DND-41 (cell line): ENCODE data around the gene CD207.
"Not testable (repeated sequence)": the region's sequence is repeated elsewhere in the genome, so short reads cannot be mapped to it uniquely, and the experiment has no call there.

ENCODE experiments used
- ATAC-seq: fragments of 200-7000 bp; cut with Tn5 transposase; 3 replicates; pipeline ENCODE4 v1.9.1; 2021; ENCODE audit warnings: low read depth; ENCODE audit not compliant: insufficient read depth
- DNase-seq: peaks from one replicate; pipeline ENCODE4 v3.0.0-alpha.2; 2020
- H2AFZ ChIP-seq: 2 replicates; pipeline ENCODE4 v1.6.0; 2012; ENCODE audit warnings: low read depth, low read length
- H3K27ac ChIP-seq: 2 replicates; pipeline ENCODE4 v1.5.1; 2012; ENCODE audit warnings: low read length, inconsistent platforms
- H3K27me3 ChIP-seq: fragments of 200-600 bp; sonication (generic); 2 replicates; pipeline ENCODE4 v1.6.0; 2012; ENCODE audit warnings: low read length, mild to moderate bottlenecking, inconsistent platforms; ENCODE audit not compliant: insufficient read depth, poor library complexity
- H3K36me3 ChIP-seq: 2 replicates; pipeline ENCODE4 v1.5.1; 2012; ENCODE audit warnings: low read length, inconsistent platforms; ENCODE audit not compliant: insufficient read depth
- H3K4me1 ChIP-seq: 2 replicates; pipeline ENCODE4 v1.5.1; 2012; ENCODE audit warnings: mild to moderate bottlenecking, low read length; ENCODE audit not compliant: insufficient read depth
- H3K4me2 ChIP-seq: 2 replicates; pipeline ENCODE4 v1.6.0; 2012; ENCODE audit warnings: mild to moderate bottlenecking, moderate library complexity, low read length, inconsistent platforms; ENCODE audit not compliant: insufficient read depth
- H3K4me3 ChIP-seq, 2 experiments: fragments of 200-600 bp in 1 of 2; shearing (Covaris generic) in 1 of 2; 2 replicates each; pipeline ENCODE4 v1.5.1; 2012 to 2016; ENCODE audit warnings: inconsistent platforms in 2 of 2, low read length in 2 of 2, mild to moderate bottlenecking in 2 of 2, low read depth in 1 of 2, moderate library complexity in 1 of 2
- H3K79me2 ChIP-seq: 2 replicates; pipeline ENCODE4 v1.6.0; 2012; ENCODE audit warnings: low read length, inconsistent platforms; ENCODE audit not compliant: insufficient read depth
- H3K9ac ChIP-seq: 2 replicates; pipeline ENCODE4 v1.6.0; 2012; ENCODE audit warnings: low read depth, mild to moderate bottlenecking, inconsistent platforms, low read length, moderate library complexity
- H3K9me3 ChIP-seq: 2 replicates; pipeline ENCODE4 v1.5.1; 2012; ENCODE audit warnings: low read length, moderate library complexity, mild to moderate bottlenecking, inconsistent platforms; ENCODE audit not compliant: insufficient read depth, severe bottlenecking
- H4K20me1 ChIP-seq: 2 replicates; pipeline ENCODE4 v1.6.0; 2012; ENCODE audit warnings: low read length; ENCODE audit not compliant: insufficient read depth
- EZH2 ChIP-seq: IDR thresholded peaks from 3 replicates; pipeline ENCODE4 v1.6.1; 2012; ENCODE audit warnings: borderline replicate concordance, low read depth, mild to moderate bottlenecking, moderate library complexity, low read length, inconsistent platforms; ENCODE audit not compliant: severe bottlenecking
- TF ChIP-seq, protein P1 (sequence below): IDR thresholded peaks from 2 replicates; pipeline ENCODE4 v1.5.1; 2012; ENCODE audit warnings: borderline replicate concordance, low read length, moderate library complexity, mild to moderate bottlenecking; ENCODE audit not compliant: poor library complexity, severe bottlenecking; ENCODE audit errors: extremely low read depth

Gene CD207

DNA sequence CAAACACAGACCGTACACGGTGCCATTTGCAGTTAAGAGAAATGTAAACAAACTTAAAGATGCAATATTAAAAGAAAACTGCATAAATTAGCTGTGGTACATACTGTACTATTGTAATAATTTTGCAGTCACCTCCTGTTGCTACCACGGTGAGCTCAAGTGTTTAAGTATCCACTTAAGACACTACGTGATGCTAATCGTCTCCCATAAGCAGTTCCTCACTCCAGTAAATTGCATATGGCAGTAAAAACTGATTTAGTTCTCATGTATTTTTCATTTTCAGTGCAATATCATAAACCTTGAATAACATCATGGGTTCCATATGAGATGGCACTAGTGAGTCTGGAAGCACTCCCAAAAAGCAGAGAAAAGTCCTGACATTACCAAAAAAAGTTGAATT, 29.6 kb downstream of the CD207 start:
- DNase-seq (no peak), ATAC-seq (no peak)
- Histone ChIP-seq H4K20me1 (no peaks in the 10 kb centered on the region), H3K4me3 (no peak overlapping the region), H3K4me1 (no peaks in the 10 kb centered on the region), H3K9me3 (no peaks in the 10 kb centered on the region), H3K4me2 (no peak overlapping the region), H3K36me3 (no peaks in the 10 kb centered on the region), H3K9ac (no peak overlapping the region), H3K79me2 (no peaks in the 10 kb centered on the region), H3K27me3 (peaks cover 4% of the 10 kb centered on the region), H2AFZ (no peak overlapping the region), H3K27ac (no peak overlapping the region)
- TF ChIP-seq, protein P1, sequence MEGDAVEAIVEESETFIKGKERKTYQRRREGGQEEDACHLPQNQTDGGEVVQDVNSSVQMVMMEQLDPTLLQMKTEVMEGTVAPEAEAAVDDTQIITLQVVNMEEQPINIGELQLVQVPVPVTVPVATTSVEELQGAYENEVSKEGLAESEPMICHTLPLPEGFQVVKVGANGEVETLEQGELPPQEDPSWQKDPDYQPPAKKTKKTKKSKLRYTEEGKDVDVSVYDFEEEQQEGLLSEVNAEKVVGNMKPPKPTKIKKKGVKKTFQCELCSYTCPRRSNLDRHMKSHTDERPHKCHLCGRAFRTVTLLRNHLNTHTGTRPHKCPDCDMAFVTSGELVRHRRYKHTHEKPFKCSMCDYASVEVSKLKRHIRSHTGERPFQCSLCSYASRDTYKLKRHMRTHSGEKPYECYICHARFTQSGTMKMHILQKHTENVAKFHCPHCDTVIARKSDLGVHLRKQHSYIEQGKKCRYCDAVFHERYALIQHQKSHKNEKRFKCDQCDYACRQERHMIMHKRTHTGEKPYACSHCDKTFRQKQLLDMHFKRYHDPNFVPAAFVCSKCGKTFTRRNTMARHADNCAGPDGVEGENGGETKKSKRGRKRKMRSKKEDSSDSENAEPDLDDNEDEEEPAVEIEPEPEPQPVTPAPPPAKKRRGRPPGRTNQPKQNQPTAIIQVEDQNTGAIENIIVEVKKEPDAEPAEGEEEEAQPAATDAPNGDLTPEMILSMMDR = no peak
- no peak for TF ChIP-seq EZH2

DNA sequence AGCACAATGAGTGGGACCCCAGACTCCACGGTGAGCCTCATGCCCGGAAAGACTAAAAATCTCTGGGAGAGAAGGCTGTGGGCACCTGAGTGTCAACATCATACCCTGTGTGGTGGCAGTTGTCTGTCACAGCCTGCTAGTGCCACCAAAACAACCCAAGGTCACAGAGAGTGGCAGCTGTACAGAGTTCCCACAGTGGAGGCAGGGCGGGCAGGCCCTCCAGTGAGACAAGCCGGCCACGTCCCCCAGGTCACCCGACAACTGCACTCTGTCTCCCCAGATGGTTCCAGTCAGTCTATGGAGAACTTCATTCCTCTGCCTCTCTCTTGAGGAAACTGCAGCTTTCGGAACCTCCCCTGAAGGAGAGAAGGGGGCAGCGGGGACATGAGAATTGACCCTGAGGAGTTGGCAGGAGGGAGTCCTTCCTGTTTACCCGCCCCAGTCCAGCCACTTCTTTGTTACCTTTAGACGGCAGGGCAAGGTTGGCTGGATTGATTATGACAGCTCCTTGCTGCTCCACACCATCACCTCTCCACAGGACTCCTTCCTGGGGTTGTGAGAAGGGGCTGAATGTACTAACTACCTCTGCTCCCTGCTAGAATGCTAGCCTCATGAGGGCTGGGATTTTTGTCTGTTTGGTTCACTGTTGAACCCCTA, 33.9 kb downstream of the CD207 start:
- ATAC-seq = no peak

DNA sequence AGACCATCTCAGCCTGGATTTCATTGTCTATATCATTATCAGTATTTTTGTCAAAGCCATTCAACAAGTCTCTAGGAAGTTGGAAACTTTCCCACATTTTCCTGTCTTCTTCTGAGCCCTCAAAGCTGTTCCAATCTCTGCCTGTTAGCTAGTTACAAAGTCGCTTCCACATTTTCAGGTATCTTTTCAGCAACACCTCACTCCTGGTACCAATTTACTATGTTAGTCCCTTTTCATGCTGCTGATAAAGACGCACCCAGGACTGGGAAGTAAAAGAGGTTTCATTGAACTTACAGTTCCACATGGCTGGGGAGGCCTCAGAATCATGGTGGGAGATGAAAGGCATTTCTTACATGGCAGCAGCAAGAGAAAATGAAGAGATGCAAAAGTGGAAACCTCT, 35.9 kb downstream of the CD207 start:
- Histone ChIP-seq H2AFZ (no peak overlapping the region), H4K20me1 (no peaks in the 10 kb centered on the region), H3K27ac (no peak overlapping the region), H3K9me3 (no peaks in the 10 kb centered on the region), H3K4me1 (no peaks in the 10 kb centered on the region), H3K27me3 (peaks cover 16% of the 10 kb centered on the region), H3K36me3 (no peaks in the 10 kb centered on the region), H3K9ac (no peak overlapping the region), H3K4me3 (no peak overlapping the region), H3K4me2 (no peak overlapping the region), H3K79me2 (no peaks in the 10 kb centered on the region)
- DNase-seq (no peak), ATAC-seq (no peak)
- TF ChIP-seq, protein P1 = no peak
- no peak for TF ChIP-seq EZH2

More for the DNA sequence above, 33.9 kb downstream of the CD207 start:
- no peaks in the 10 kb centered on the region for H3K36me3 ChIP-seq
- H3K4me1 ChIP-seq = no peaks in the 10 kb centered on the region
- no peak for DNase-seq
- no peak for TF ChIP-seq EZH2
- TF ChIP-seq, protein P1 = no peak
- H4K20me1 ChIP-seq = no peaks in the 10 kb centered on the region
- H3K27me3 ChIP-seq = peaks cover 2% of the 10 kb centered on the region
- no peaks in the 10 kb centered on the region for H3K9me3 ChIP-seq
- no peak overlapping the region for H3K4me3 ChIP-seq
- no peak overlapping the region for H2AFZ ChIP-seq
- no peak overlapping the region for H3K27ac ChIP-seq
- no peaks in the 10 kb centered on the region for H3K79me2 ChIP-seq
- no peak overlapping the region for H3K9ac ChIP-seq
- H3K4me2 ChIP-seq = no peak overlapping the region

DNA sequence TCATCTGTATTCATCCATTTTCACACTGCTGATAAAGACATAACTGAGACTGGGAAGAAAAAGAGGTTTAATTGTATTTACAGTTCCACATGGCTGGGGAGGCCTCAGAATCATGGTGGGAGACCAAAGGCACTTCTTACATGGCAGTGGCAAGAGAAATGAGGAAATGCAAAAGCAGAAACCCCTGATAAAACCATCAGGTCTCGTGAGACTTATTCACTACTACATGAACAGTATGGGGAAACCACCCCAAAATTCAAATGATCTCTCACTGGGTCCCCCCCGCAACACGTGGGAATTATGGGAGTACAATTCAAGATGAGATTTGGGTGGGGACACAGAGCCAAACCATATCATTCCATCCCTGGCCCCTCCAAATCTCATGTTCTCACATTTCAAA, 37.6 kb downstream of the CD207 start:
- not testable (repeated sequence) for H3K9me3 ChIP-seq, H3K4me2 ChIP-seq, H3K4me1 ChIP-seq, H4K20me1 ChIP-seq, H3K27ac ChIP-seq, H2AFZ ChIP-seq, DNase-seq, H3K79me2 ChIP-seq, ATAC-seq, H3K4me3 ChIP-seq, H3K9ac ChIP-seq, H3K36me3 ChIP-seq
- peaks cover 21% of the 10 kb centered on the region for H3K27me3 ChIP-seq
